Tibial nerve (tissue), 4 donors: ENCODE measurements around the gene ZSWIM7. TPM values are rescaled to one million over a fixed set of nuclear protein-coding genes. Genes with fewer than 3 reads are reported as not detected.

Experiments used
- DNase-seq, 2 donors: peaks; one replicate each; pipeline ENCODE4 v3.0.0-alpha.2; 2019; ENCODE audit warnings: low spot score in 2 of 2
- H3K27ac ChIP-seq, 4 donors: fragments of 200-600 bp; sonication (generic) in 3 of 4; one replicate each; pipeline ENCODE4 v1.5.1; 2017 to 2019; ENCODE audit warnings: mild to moderate bottlenecking in 1 of 4
- H3K27me3 ChIP-seq, 2 donors: fragments of 200-600 bp; sonication (generic) in 1 of 2; one replicate each; pipeline versions ENCODE4 v1.5.1 to v1.6.0; 2017 to 2019
- H3K36me3 ChIP-seq, 3 donors: fragments of 200-600 bp; sonication (generic); one replicate each; pipeline ENCODE4 v1.5.1; 2018 to 2019
- H3K4me1 ChIP-seq, 4 donors: fragments of 200-600 bp; sonication (generic) in 3 of 4; one replicate each; pipeline ENCODE4 v1.5.1; 2017 to 2019
- H3K4me3 ChIP-seq, 4 donors: fragments of 200-600 bp; sonication (generic) in 3 of 4; one replicate each; pipeline ENCODE4 v1.5.1; 2017 to 2019; ENCODE audit warnings: mild to moderate bottlenecking in 1 of 4, moderate library complexity in 1 of 4
- H3K9me3 ChIP-seq, 4 donors: fragments of 200-600 bp; sonication (generic) in 3 of 4; one replicate each; pipeline ENCODE4 v1.5.1; 2017 to 2019
- EP300 ChIP-seq, 2 donors: sonication (generic); formaldehyde crosslinking; IDR thresholded peaks; one replicate each; pipeline ENCODE4 v1.6.1; 2017; ENCODE audit warnings: antibody characterized with exemption in 2 of 2, mild to moderate bottlenecking in 1 of 2
- POLR2A ChIP-seq, 2 donors: fragments of 450-650 bp; IDR thresholded peaks; one replicate each; pipeline ENCODE4 v1.6.1; 2017; ENCODE audit warnings: antibody characterized with exemption in 2 of 2, mild to moderate bottlenecking in 2 of 2, moderate library complexity in 2 of 2
- WGBS, 2 donors: methylation state at CpG; one replicate each; pipeline ENCODE4 v1.1.5; 2018; 5-methylcytosine and 5-hydroxymethylcytosine counted together
- total RNA-seq, 4 donors: library from RNA; depleted of rRNA; stranded (reverse); fragments of >200 nt; gene quantifications; one replicate each; pipeline ENCODE4 v1.1.0, GENCODE V29; 2016
- TF ChIP-seq, protein P1 (sequence below), 5 experiments: fragments of 200-600 bp in 3 of 5; fragments of 450-650 bp in 2 of 5; sonication (generic) in 3 of 5; IDR thresholded peaks; one replicate each; pipeline ENCODE4 v1.5.1; 2016 to 2019; ENCODE audit warnings: antibody characterized with exemption in 5 of 5, mild to moderate bottlenecking in 3 of 5, moderate library complexity in 2 of 5

The ZSWIM7 gene
- total RNA-seq, 4 donors from 2014 or later = 7.0 to 31.2 (median 17.4) TPM

- TF ChIP-seq, protein P1, sequence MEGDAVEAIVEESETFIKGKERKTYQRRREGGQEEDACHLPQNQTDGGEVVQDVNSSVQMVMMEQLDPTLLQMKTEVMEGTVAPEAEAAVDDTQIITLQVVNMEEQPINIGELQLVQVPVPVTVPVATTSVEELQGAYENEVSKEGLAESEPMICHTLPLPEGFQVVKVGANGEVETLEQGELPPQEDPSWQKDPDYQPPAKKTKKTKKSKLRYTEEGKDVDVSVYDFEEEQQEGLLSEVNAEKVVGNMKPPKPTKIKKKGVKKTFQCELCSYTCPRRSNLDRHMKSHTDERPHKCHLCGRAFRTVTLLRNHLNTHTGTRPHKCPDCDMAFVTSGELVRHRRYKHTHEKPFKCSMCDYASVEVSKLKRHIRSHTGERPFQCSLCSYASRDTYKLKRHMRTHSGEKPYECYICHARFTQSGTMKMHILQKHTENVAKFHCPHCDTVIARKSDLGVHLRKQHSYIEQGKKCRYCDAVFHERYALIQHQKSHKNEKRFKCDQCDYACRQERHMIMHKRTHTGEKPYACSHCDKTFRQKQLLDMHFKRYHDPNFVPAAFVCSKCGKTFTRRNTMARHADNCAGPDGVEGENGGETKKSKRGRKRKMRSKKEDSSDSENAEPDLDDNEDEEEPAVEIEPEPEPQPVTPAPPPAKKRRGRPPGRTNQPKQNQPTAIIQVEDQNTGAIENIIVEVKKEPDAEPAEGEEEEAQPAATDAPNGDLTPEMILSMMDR (IDR thresholded peaks at IDR 0.05) = no peak
- TF ChIP-seq EP300 (IDR thresholded peaks at IDR 0.05) = no peak
- no peak for TF ChIP-seq POLR2A (IDR thresholded peaks at IDR 0.05)
- WGBS, 2 donors = 81 to 84% methylated on average over 5 of the region's 5 CpGs
- H3K27ac ChIP-seq = peak overlapping the region in 1 of 4 donors; percentile 0
- no peaks in the 10 kb centered on the region for H3K27me3 ChIP-seq
- no peaks in the 10 kb centered on the region for H3K9me3 ChIP-seq
- no peaks in the 10 kb centered on the region for H3K4me1 ChIP-seq
- peaks cover 3 to 92% (median 22%) of the 10 kb centered on the region in 3 donors for H3K36me3 ChIP-seq
- no peak for DNase-seq
- no peak overlapping the region for H3K4me3 ChIP-seq
Observed at GRCh38 chr17:16027708-16028584, 28.4 kb upstream of the ZSWIM7 start.

DNA sequence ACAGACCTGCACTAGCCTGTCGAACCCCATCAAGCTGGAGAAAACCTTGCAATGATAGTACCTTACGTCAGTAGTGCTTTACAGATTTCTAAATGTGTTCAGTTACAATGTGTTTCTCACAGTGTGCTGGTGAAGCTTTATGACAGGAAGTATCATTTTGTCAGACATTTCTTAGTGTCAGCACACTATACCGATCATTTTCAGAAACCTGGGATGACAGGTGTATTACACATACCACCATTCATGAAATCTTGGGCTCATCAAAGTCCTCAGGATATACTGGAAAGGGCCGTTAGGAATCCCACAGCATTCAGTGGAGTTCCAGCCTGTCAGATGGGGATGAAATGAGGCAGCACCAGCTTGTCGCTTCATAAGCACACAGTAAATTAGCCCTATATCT is 27.4 kb upstream of the ZSWIM7 start:
- H3K27me3 ChIP-seq = no peaks in the 10 kb centered on the region
- 87 to 94% methylated on average over 5 of the region's 5 CpGs for WGBS, 2 donors
- H3K4me3 ChIP-seq = no peak overlapping the region
- H3K27ac ChIP-seq = no peak overlapping the region
- H3K4me1 ChIP-seq = no peaks in the 10 kb centered on the region
- TF ChIP-seq, protein P1 (IDR thresholded peaks at IDR 0.05) = no peak
- TF ChIP-seq EP300 (IDR thresholded peaks at IDR 0.05) = no peak
- no peak for TF ChIP-seq POLR2A (IDR thresholded peaks at IDR 0.05)
- peaks cover 3 to 85% (median 22%) of the 10 kb centered on the region in 3 donors for H3K36me3 ChIP-seq
- H3K9me3 ChIP-seq = no peaks in the 10 kb centered on the region
- no peak for DNase-seq

DNA sequence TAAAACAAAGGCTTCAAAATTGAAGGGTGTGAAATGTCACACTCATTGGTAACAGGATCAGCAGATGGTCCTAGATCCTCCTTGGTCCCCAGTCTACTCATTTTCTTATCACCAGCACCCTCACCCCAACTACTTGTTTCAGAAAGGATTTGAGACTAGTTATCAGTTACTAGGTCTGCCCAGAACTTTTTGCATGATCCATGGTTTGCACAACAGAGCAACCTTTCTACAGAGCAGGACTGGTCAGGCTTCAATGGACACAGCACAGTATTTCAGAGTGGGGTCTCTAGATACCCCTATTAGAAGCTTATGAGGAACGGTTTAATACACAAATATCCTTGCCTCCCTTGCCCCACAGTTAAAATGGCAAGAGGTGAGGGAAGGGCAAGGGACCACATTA is 25.7 kb upstream of the ZSWIM7 start:
- TF ChIP-seq, protein P1 (IDR thresholded peaks at IDR 0.05) = no peak
- TF ChIP-seq POLR2A (IDR thresholded peaks at IDR 0.05) = no peak
- no peak for TF ChIP-seq EP300 (IDR thresholded peaks at IDR 0.05)
- DNase-seq = no peak
- H3K27ac ChIP-seq = no peak overlapping the region
- 91 to 100% methylated on average over 1 of the region's 1 CpG for WGBS, 2 donors
- no peaks in the 10 kb centered on the region for H3K9me3 ChIP-seq
- H3K4me3 ChIP-seq = no peak overlapping the region
- peaks cover 3 to 85% (median 18%) of the 10 kb centered on the region in 3 donors for H3K36me3 ChIP-seq
- no peaks in the 10 kb centered on the region for H3K27me3 ChIP-seq
- H3K4me1 ChIP-seq = no peaks in the 10 kb centered on the region

GRCh38 chr17:16023881-16024280 is 24.4 kb upstream of the ZSWIM7 start:
- Histone ChIP-seq H3K27ac (no peak overlapping the region), H3K4me1 (no peaks in the 10 kb centered on the region), H3K4me3 (no peak overlapping the region), H3K36me3 (peaks cover 0 to 81% (median 8%) of the 10 kb centered on the region in 3 donors), H3K27me3 (no peaks in the 10 kb centered on the region), H3K9me3 (no peaks in the 10 kb centered on the region)
- no peak for DNase-seq
- WGBS, 2 donors = 73 to 87% methylated on average over 4 of the region's 4 CpGs
- TF ChIP-seq EP300 (IDR thresholded peaks at IDR 0.05) (no peak), POLR2A (IDR thresholded peaks at IDR 0.05) (no peak)
- TF ChIP-seq, protein P1 (IDR thresholded peaks at IDR 0.05) = no peak

DNA sequence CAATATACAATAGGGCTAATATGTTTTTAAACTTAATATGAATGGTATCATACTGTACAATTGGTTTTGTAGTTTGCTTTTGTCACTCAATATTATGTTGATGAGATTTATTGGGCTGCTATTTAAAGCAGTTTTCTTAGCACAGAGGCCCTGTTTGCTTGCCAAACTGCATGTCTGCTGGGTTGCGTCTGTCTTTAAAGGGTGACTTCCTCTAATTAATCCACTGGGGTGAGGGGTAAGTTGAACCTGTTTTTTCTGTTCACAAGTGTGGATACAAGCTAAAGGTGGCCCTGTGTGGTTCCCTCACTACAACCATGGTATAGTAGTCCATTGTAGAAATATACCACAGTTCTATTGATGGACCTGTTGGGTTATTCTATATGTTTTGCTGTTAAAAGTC is 19.8 kb upstream of the ZSWIM7 start:
- peaks cover 0 to 62% (median 0%) of the 10 kb centered on the region in 3 donors for H3K36me3 ChIP-seq

More for the DNA sequence above, 19.8 kb upstream of the ZSWIM7 start:
- H3K9me3 ChIP-seq = no peaks in the 10 kb centered on the region
- TF ChIP-seq, protein P1 (IDR thresholded peaks at IDR 0.05) = no peak
- TF ChIP-seq POLR2A (IDR thresholded peaks at IDR 0.05) (no peak), EP300 (IDR thresholded peaks at IDR 0.05) (no peak)
- H3K27ac ChIP-seq = no peak overlapping the region
- no peaks in the 10 kb centered on the region for H3K27me3 ChIP-seq
- DNase-seq = no peak
- no peaks in the 10 kb centered on the region for H3K4me1 ChIP-seq
- H3K4me3 ChIP-seq = no peak overlapping the region
- 78 to 79% methylated on average over 1 of the region's 1 CpG for WGBS, 2 donors
